H9 (cell line): Measurements from ENCODE around the gene CGB8. TPM values are rescaled to one million over a fixed set of nuclear protein-coding genes. Genes with fewer than 3 reads are reported as not detected.

Source experiments
- DNase-seq: peaks from one replicate; pipeline ENCODE4 v3.0.0-alpha.2; 2017
- H2AFZ ChIP-seq: one replicate; pipeline ENCODE4 v1.6.1; 2013; ENCODE audit warnings: mild to moderate bottlenecking, low read length, control low read depth, moderate library complexity
- H2AK5ac ChIP-seq: 2 replicates; pipeline ENCODE4 v1.6.1; 2013; ENCODE audit warnings: low read length, control low read depth, mixed read lengths; ENCODE audit not compliant: insufficient read length
- H2BK120ac ChIP-seq: one replicate; pipeline ENCODE4 v1.6.1; 2013; ENCODE audit warnings: low read depth, mild to moderate bottlenecking, low read length, control low read depth, inconsistent platforms; ENCODE audit not compliant: poor library complexity, severe bottlenecking
- H2BK12ac ChIP-seq: 2 replicates; pipeline ENCODE4 v1.6.1; 2013; ENCODE audit warnings: low read length, control low read depth, mixed read lengths, low read depth; ENCODE audit not compliant: insufficient read length
- H2BK15ac ChIP-seq: 2 replicates; pipeline ENCODE4 v1.6.1; 2013; ENCODE audit warnings: low read depth, low read length, control low read depth
- H2BK20ac ChIP-seq: one replicate; pipeline ENCODE4 v1.6.1; 2013; ENCODE audit warnings: low read depth, mild to moderate bottlenecking, low read length, control low read depth, inconsistent platforms; ENCODE audit not compliant: poor library complexity, severe bottlenecking
- H2BK5ac ChIP-seq: 2 replicates; pipeline ENCODE4 v1.6.1; 2013; ENCODE audit warnings: low read length, control low read depth, mixed read lengths; ENCODE audit not compliant: insufficient read length
- H3K14ac ChIP-seq: 2 replicates; pipeline ENCODE4 v1.6.1; 2013; ENCODE audit warnings: low read length, control low read depth; ENCODE audit not compliant: insufficient read depth
- H3K18ac ChIP-seq: 2 replicates; pipeline ENCODE4 v1.6.1; 2013; ENCODE audit warnings: low read depth, mild to moderate bottlenecking, mixed read lengths, low read length, control low read depth; ENCODE audit not compliant: insufficient read length
- H3K23ac ChIP-seq: 2 replicates; pipeline ENCODE4 v1.6.1; 2013; ENCODE audit warnings: low read length, control low read depth, mixed read lengths, low read depth; ENCODE audit not compliant: insufficient read length
- H3K23me2 ChIP-seq: 2 replicates; pipeline ENCODE4 v1.6.1; 2013; ENCODE audit warnings: low read depth, mild to moderate bottlenecking, mixed read lengths, low read length, control low read depth; ENCODE audit not compliant: insufficient read length, poor library complexity, severe bottlenecking
- H3K27ac ChIP-seq: 2 replicates; pipeline ENCODE4 v1.5.1; 2013; ENCODE audit warnings: low read length, control low read depth, mixed read lengths, low read depth; ENCODE audit not compliant: insufficient read length
- H3K27me3 ChIP-seq: 2 replicates; pipeline ENCODE4 v1.6.1; 2013; ENCODE audit warnings: low read length, control low read depth, inconsistent platforms; ENCODE audit not compliant: insufficient read depth
- H3K4ac ChIP-seq: 2 replicates; pipeline ENCODE4 v1.6.1; 2013; ENCODE audit warnings: low read depth, mild to moderate bottlenecking, control low read depth, inconsistent platforms, low read length, moderate library complexity
- H3K4me1 ChIP-seq: 2 replicates; pipeline ENCODE4 v1.6.1; 2013; ENCODE audit warnings: low read length, control low read depth, inconsistent platforms; ENCODE audit not compliant: insufficient read depth
- H3K4me2 ChIP-seq: 2 replicates; pipeline ENCODE4 v1.6.1; 2013; ENCODE audit warnings: low read length, control low read depth, mixed read lengths; ENCODE audit not compliant: insufficient read length, insufficient read depth
- H3K56ac ChIP-seq: 2 replicates; pipeline ENCODE4 v1.6.1; 2013; ENCODE audit warnings: low read depth, mild to moderate bottlenecking, mixed read lengths, low read length, control low read depth; ENCODE audit not compliant: insufficient read length
- H3K79me1 ChIP-seq: 2 replicates; pipeline ENCODE4 v1.6.1; 2013; ENCODE audit warnings: low read depth, mild to moderate bottlenecking, moderate library complexity, low read length, control low read depth, inconsistent platforms; ENCODE audit not compliant: insufficient read depth, poor library complexity, severe bottlenecking
- H3K79me2 ChIP-seq: 2 replicates; pipeline ENCODE4 v1.6.1; 2013; ENCODE audit warnings: low read length, control low read depth, inconsistent platforms; ENCODE audit not compliant: insufficient read depth
- H3K9ac ChIP-seq: 2 replicates; pipeline ENCODE4 v1.6.1; 2013; ENCODE audit warnings: low read length, control low read depth, mixed read lengths; ENCODE audit not compliant: insufficient read length; ENCODE audit errors: extremely low read depth
- H3K9me3 ChIP-seq: one replicate; pipeline ENCODE4 v1.6.1; 2013; ENCODE audit warnings: low read depth, low read length, inconsistent platforms; ENCODE audit not compliant: control insufficient read depth
- H3T11ph ChIP-seq: one replicate; pipeline ENCODE4 v1.6.1; 2013; ENCODE audit warnings: mild to moderate bottlenecking, low read length, control low read depth, inconsistent platforms
- H4K20me1 ChIP-seq: one replicate; pipeline ENCODE4 v1.6.1; 2013; ENCODE audit not compliant: control insufficient read depth, insufficient read length, insufficient read depth
- H4K5ac ChIP-seq: 2 replicates; pipeline ENCODE4 v1.6.1; 2013; ENCODE audit warnings: low read depth, mild to moderate bottlenecking, mixed read lengths, low read length, control low read depth; ENCODE audit not compliant: insufficient read length
- H4K8ac ChIP-seq: replicated peaks from 2 replicates; pipeline ENCODE4 v1.6.1; 2013; ENCODE audit warnings: low read length, control low read depth, mixed read lengths, low read depth; ENCODE audit not compliant: insufficient read length
- H4K91ac ChIP-seq: 2 replicates; pipeline ENCODE4 v1.6.1; 2013; ENCODE audit warnings: low read depth, mild to moderate bottlenecking, moderate library complexity, mixed read lengths, low read length, control low read depth; ENCODE audit not compliant: insufficient read length
- H3K27ac Mint-ChIP-seq, 3 experiments: 2 replicates in 2 of 3; 3 replicates in 1 of 3; pipeline ENCODE4 v1.8.0; 2020 to 2021; ENCODE audit warnings: mixed read lengths in 3 of 3, mild to moderate bottlenecking in 1 of 3, moderate library complexity in 1 of 3
- H3K27me3 Mint-ChIP-seq: 2 replicates; pipeline ENCODE4 v1.8.0; 2021; ENCODE audit warnings: low read depth, mild to moderate bottlenecking, moderate library complexity, mixed read lengths
- H3K36me3 Mint-ChIP-seq, 3 experiments: 2 replicates in 2 of 3; 3 replicates in 1 of 3; pipeline ENCODE4 v1.8.0; 2020 to 2021; ENCODE audit warnings: low read depth in 3 of 3, mixed read lengths in 3 of 3; ENCODE audit not compliant: insufficient read depth in 1 of 3
- H3K4me1 Mint-ChIP-seq, 2 experiments: 2 replicates each; pipeline ENCODE4 v1.8.0; 2020; ENCODE audit warnings: mixed read lengths in 2 of 2
- H3K4me3 Mint-ChIP-seq, 2 experiments: 2 replicates in 1 of 2; 3 replicates in 1 of 2; pipeline ENCODE4 v1.8.0; 2020 to 2021; ENCODE audit warnings: mild to moderate bottlenecking in 2 of 2, mixed read lengths in 2 of 2, moderate library complexity in 1 of 2
- H3K9me3 Mint-ChIP-seq, 2 experiments: 2 replicates in 1 of 2; 3 replicates in 1 of 2; pipeline ENCODE4 v1.8.0; 2020; ENCODE audit warnings: mild to moderate bottlenecking in 2 of 2, mixed read lengths in 2 of 2, moderate library complexity in 1 of 2
- CTCF ChIP-seq: fragments of 200-600 bp; sonication (generic); conservative IDR thresholded peaks from 3 replicates; pipeline ENCODE4 v1.8.0; 2021; ENCODE audit warnings: antibody characterized with exemption, mild to moderate bottlenecking
- WGBS: extraction: QIAGEN DNeasy Blood & Tissue Kit; methylation state at CpG from one replicate; pipeline ENCODE4 v1.1.7; 2013; ENCODE audit warnings: missing lambda C conversion rate, low lambda C conversion rate, mixed read lengths; ENCODE audit not compliant: insufficient read length; ENCODE audit errors: extremely low coverage; 5-methylcytosine and 5-hydroxymethylcytosine counted together
- total RNA-seq: library from RNA; stranded (reverse); gene quantifications from 2 replicates; pipeline ENCODE4 v1.2.1, GENCODE V29; 2021

CGB8 gene
- total RNA-seq, 1 experiment from 2014 or later = not detected

- H3K27ac Mint-ChIP-seq = no peak overlapping the region
- no peak overlapping the region for H3K4ac ChIP-seq
- no peak overlapping the region for H2BK15ac ChIP-seq
- peaks cover 4% of the 10 kb centered on the region; the same call in 1 of the 2 replicates for H3K4me1 ChIP-seq
- peaks cover 8% of the 10 kb centered on the region for H3K23me2 ChIP-seq
- no peak overlapping the region for H2BK20ac ChIP-seq
- H3K36me3 Mint-ChIP-seq = peaks cover 6 to 12% (median 12%) of the 10 kb centered on the region in 3 experiments; a peak in 6 of 7 replicates
- H2BK5ac ChIP-seq = no peak overlapping the region
- no peak overlapping the region for H4K5ac ChIP-seq
- no peak for TF ChIP-seq CTCF
- H2AFZ ChIP-seq = no peak overlapping the region
- DNase-seq = peak; percentile 77
- no peak overlapping the region for H4K8ac ChIP-seq
- H2BK12ac ChIP-seq = no peak overlapping the region
- peaks cover 15 to 36% of the 10 kb centered on the region in 2 experiments for H3K4me1 Mint-ChIP-seq
- WGBS = no CpG with 5 or more reads among the region's 11 CpGs
- no peaks in the 10 kb centered on the region for H3K9me3 ChIP-seq
- no peak overlapping the region for H4K91ac ChIP-seq
- no peak overlapping the region for H3K14ac ChIP-seq
- peak overlapping the region; percentile 9 for H3K4me2 ChIP-seq
- peaks cover 44% of the 10 kb centered on the region for H3K27me3 Mint-ChIP-seq
- no peak overlapping the region for H3K27ac ChIP-seq
- peak overlapping the region in 1 of 2 experiments; percentile 68; a peak in 2 of 5 replicates for H3K4me3 Mint-ChIP-seq
- no peak overlapping the region for H3K9ac ChIP-seq
- H3K56ac ChIP-seq = no peak overlapping the region
- no peak overlapping the region for H2BK120ac ChIP-seq
- H3K79me1 ChIP-seq = no peaks in the 10 kb centered on the region
- H3K18ac ChIP-seq = peak overlapping the region; percentile 15
- peaks cover 0 to 1% of the 10 kb centered on the region in 2 experiments; a peak in 2 of 5 replicates for H3K9me3 Mint-ChIP-seq
- no peaks in the 10 kb centered on the region for H3K79me2 ChIP-seq
- H3K23ac ChIP-seq = no peak overlapping the region
- no peak overlapping the region for H2AK5ac ChIP-seq
- H3K27me3 ChIP-seq = no peaks in the 10 kb centered on the region; the same call in 1 of the 2 replicates
- H3T11ph ChIP-seq = no peak overlapping the region
- no peaks in the 10 kb centered on the region for H4K20me1 ChIP-seq
Measured at GRCh38 chr19:49020342-49020741, 28.6 kb downstream of the CGB8 start.
